ENCODE data around the gene TMED1.

Gene TMED1

GRCh38 chr19:10789866-10790265 lies 46.1 kb downstream of the TMED1 start:
- H3K4me3 ChIP-seq (ENCODE audit: low read depth, low read length): no peak overlapping the region
- no peak for TF ChIP-seq CTCF (IDR thresholded peaks at IDR 0.05; ENCODE audit: low read depth, low read length, missing control alignments)
- DNase-seq (ENCODE audit: low read depth): no peak

- DNase-seq (ENCODE audit: low read depth): no peak
- H3K4me3 ChIP-seq (ENCODE audit: low read depth, low read length): no peak overlapping the region
- TF ChIP-seq CTCF (IDR thresholded peaks at IDR 0.05; ENCODE audit: low read depth, low read length, missing control alignments): no peak
Observed at GRCh38 chr19:10788146-10788545, 47.9 kb downstream of the TMED1 start.

- TF ChIP-seq CTCF (IDR thresholded peaks at IDR 0.05; ENCODE audit: low read depth, low read length, missing control alignments): no peak
- DNase-seq (ENCODE audit: low read depth): no peak
- H3K4me3 ChIP-seq (ENCODE audit: low read depth, low read length): no peak overlapping the region
Observed at GRCh38 chr19:10784257-10784656, 51.8 kb downstream of the TMED1 start.

- no peak for TF ChIP-seq CTCF (IDR thresholded peaks at IDR 0.05; ENCODE audit: low read depth, low read length, missing control alignments)
- no peak for DNase-seq (ENCODE audit: low read depth)
- no peak overlapping the region for H3K4me3 ChIP-seq (ENCODE audit: low read depth, low read length)
Observed at GRCh38 chr19:10782795-10783194, 53.2 kb downstream of the TMED1 start.

All from GM12864 (cell line).